ENCODE results near the gene TAS2R43. TPM values are rescaled to one million over a fixed set of nuclear protein-coding genes. Genes with fewer than 3 reads are reported as not detected.
"Not testable (repeated sequence)": the region's sequence is repeated elsewhere in the genome, so short reads cannot be mapped to it uniquely, and the experiment has no call there.

TAS2R43 gene
- total RNA-seq, 2 experiments from 2014 or later: 2.3 to 3.1 TPM

DNA sequence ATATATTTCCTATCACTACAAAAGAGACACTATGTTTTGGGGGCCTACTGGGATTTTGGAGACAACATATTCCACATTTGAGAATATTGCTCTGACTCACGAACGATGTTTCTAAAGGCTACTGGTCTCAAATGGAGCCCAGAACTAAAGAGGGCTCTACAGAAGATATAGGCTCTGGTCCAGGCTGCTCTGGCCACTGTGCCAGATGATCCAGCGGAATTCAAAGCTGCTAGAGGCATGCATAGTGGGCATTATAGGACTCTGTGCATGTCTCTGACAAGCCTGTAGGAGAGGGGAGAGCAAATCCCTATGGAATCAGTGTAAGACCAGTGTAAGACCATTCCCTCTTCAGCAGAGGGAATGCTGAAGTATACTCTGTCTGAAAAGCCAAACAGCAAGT, 38.3 kb upstream of the TAS2R43 start:
- H3K9me3 ChIP-seq (ENCODE audit: control insufficient read depth in 1 of 2, insufficient read depth in 1 of 2, low read length in 2 of 2): peaks cover 0 to 5% of the 10 kb centered on the region in 2 experiments
- Mint-ChIP-seq H3K4me3 (no peak overlapping the region), H3K9me3 (peaks cover 2% of the 10 kb centered on the region), H3K27me3 (no peaks in the 10 kb centered on the region), H3K4me1 (ENCODE audit: low read depth) (peaks cover 29% of the 10 kb centered on the region), H3K27ac (no peak overlapping the region), H3K36me3 (ENCODE audit: low read depth) (peaks cover 67% of the 10 kb centered on the region)
- no peaks in the 10 kb centered on the region for H3K4me1 ChIP-seq (ENCODE audit: insufficient read depth, low read length)
- H3K36me3 ChIP-seq (ENCODE audit: insufficient read depth, low read length): peaks cover 6% of the 10 kb centered on the region
- CTCF ChIA-PET: no interaction called here
- intact Hi-C loops (cut with DNase I, micrococcal nuclease): no loop called here
- DNase-seq: no peak
- no peaks in the 10 kb centered on the region for H3K27me3 ChIP-seq (ENCODE audit: control insufficient read depth in 1 of 2, insufficient read depth in 2 of 2, low read length in 2 of 2)
- TF ChIP-seq, protein P1, sequence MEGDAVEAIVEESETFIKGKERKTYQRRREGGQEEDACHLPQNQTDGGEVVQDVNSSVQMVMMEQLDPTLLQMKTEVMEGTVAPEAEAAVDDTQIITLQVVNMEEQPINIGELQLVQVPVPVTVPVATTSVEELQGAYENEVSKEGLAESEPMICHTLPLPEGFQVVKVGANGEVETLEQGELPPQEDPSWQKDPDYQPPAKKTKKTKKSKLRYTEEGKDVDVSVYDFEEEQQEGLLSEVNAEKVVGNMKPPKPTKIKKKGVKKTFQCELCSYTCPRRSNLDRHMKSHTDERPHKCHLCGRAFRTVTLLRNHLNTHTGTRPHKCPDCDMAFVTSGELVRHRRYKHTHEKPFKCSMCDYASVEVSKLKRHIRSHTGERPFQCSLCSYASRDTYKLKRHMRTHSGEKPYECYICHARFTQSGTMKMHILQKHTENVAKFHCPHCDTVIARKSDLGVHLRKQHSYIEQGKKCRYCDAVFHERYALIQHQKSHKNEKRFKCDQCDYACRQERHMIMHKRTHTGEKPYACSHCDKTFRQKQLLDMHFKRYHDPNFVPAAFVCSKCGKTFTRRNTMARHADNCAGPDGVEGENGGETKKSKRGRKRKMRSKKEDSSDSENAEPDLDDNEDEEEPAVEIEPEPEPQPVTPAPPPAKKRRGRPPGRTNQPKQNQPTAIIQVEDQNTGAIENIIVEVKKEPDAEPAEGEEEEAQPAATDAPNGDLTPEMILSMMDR (IDR thresholded peaks at IDR 0.05): no peak
- ATAC-seq (ENCODE audit: poor library complexity): no peak
- no peak overlapping the region for H3K4me3 ChIP-seq (ENCODE audit: low read length)
- POLR2A ChIA-PET: no interaction called here
- H3K27ac ChIP-seq (ENCODE audit: low read depth in 1 of 2, low read length in 2 of 2): no peak overlapping the region

DNA sequence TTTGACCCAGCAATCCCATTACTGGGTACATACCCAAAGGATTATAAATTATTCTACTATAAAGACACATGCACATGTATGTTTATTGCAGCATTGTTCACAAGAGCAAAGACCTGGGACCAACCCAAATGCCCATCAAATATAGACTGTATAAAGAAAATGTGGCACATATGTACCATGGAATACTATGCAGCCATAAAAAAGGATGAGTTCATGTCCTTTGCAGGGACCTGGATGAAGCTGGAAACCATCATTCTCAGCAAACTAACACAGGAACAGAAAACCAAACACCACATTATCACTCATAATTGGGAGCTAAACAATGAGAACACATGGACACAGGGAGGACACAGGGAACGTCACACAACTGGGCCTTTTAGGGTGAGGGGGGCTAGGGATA, 22.0 kb upstream of the TAS2R43 start:
- H3K9me3 ChIP-seq (ENCODE audit: control insufficient read depth in 1 of 2, insufficient read depth in 1 of 2, low read length in 2 of 2): peaks cover 4 to 13% of the 10 kb centered on the region in 2 experiments
- H3K27ac Mint-ChIP-seq; H3K36me3 ChIP-seq (ENCODE audit: insufficient read depth, low read length); H3K27me3 ChIP-seq (ENCODE audit: control insufficient read depth in 1 of 2, insufficient read depth in 2 of 2, low read length in 2 of 2); H3K27ac ChIP-seq (ENCODE audit: low read depth in 1 of 2, low read length in 2 of 2); H3K4me1 ChIP-seq (ENCODE audit: insufficient read depth, low read length); H3K27me3 Mint-ChIP-seq; CTCF ChIA-PET; H3K4me3 Mint-ChIP-seq; H3K4me3 ChIP-seq (ENCODE audit: low read length); ATAC-seq (ENCODE audit: poor library complexity); DNase-seq; intact Hi-C loops (cut with DNase I, micrococcal nuclease): not testable (repeated sequence)
- POLR2A ChIA-PET: interaction anchor here (0.6 kb wide), 1 partner anchor 1648 kb away, joined by 4 read pairs; no protein-coding TSS in a partner anchor
- H3K36me3 Mint-ChIP-seq (ENCODE audit: low read depth): peaks cover 98% of the 10 kb centered on the region
- peaks cover 20% of the 10 kb centered on the region for H3K9me3 Mint-ChIP-seq
- H3K4me1 Mint-ChIP-seq (ENCODE audit: low read depth): peaks cover 70% of the 10 kb centered on the region

DNA sequence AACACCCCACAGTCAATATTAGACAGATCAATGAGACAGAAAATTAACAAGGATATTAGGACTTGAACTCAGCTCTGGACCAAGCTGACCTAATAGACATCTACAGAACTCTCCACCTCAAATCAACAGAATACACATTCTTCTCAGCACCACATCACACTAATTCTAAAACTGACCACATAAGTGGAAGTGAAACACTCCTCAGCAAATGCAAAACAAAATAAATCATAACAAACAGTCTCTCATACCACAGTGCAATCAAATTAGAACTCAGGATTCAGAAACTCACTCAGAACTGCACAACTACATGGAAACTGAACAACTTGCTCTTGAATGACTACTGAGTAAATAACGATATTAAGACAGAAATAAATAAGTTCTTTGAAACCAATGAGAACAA, 19.1 kb upstream of the TAS2R43 start:
- intact Hi-C loops (cut with DNase I, micrococcal nuclease); DNase-seq; H3K4me3 ChIP-seq (ENCODE audit: low read length); H3K27ac Mint-ChIP-seq; ATAC-seq (ENCODE audit: poor library complexity); H3K27me3 Mint-ChIP-seq; H3K4me3 Mint-ChIP-seq; H3K4me1 ChIP-seq (ENCODE audit: insufficient read depth, low read length); H3K27ac ChIP-seq (ENCODE audit: low read depth in 1 of 2, low read length in 2 of 2); H3K27me3 ChIP-seq (ENCODE audit: control insufficient read depth in 1 of 2, insufficient read depth in 2 of 2, low read length in 2 of 2); POLR2A ChIA-PET; H3K36me3 ChIP-seq (ENCODE audit: insufficient read depth, low read length): not testable (repeated sequence)
- Mint-ChIP-seq H3K9me3 (peaks cover 14% of the 10 kb centered on the region), H3K36me3 (ENCODE audit: low read depth) (peaks cover 99% of the 10 kb centered on the region), H3K4me1 (ENCODE audit: low read depth) (peaks cover 66% of the 10 kb centered on the region)
- CTCF ChIA-PET: interaction anchor here (1.3 kb wide), 1 partner anchor 26 kb away, joined by 3 read pairs; no protein-coding TSS in a partner anchor
- H3K9me3 ChIP-seq (ENCODE audit: control insufficient read depth in 1 of 2, insufficient read depth in 1 of 2, low read length in 2 of 2): peaks cover 5 to 13% of the 10 kb centered on the region in 2 experiments

DNA sequence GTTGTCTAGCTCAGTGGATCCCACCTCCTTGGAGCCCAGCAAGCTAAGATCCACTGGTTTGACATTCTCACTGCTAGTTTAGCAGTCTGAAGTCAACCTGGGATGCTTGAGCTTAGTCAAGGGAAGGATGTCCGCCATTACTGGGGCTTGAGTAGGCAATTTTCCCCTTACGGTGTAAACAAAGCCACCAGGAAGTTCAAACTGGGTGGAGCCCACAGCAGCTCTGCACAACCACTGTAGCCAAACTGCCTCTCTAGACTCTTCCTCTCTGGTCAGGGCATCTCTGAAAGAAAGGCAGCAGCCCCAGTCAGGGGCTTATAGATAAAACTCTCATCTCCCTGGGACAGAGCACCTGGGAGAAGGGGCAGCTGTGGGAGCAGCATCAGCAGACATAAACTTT, 16.7 kb upstream of the TAS2R43 start:
- H3K36me3 ChIP-seq (ENCODE audit: insufficient read depth, low read length): no peaks in the 10 kb centered on the region
- TF ChIP-seq, protein P1 (IDR thresholded peaks at IDR 0.05): no peak
- ATAC-seq (ENCODE audit: poor library complexity) (no peak), DNase-seq (peak in 1 of 14 experiments; percentile 14)
- CTCF ChIA-PET: no interaction called here
- peaks cover 5 to 9% of the 10 kb centered on the region in 2 experiments for H3K9me3 ChIP-seq (ENCODE audit: control insufficient read depth in 1 of 2, insufficient read depth in 1 of 2, low read length in 2 of 2)
- Mint-ChIP-seq H3K4me1 (ENCODE audit: low read depth) (peaks cover 58% of the 10 kb centered on the region), H3K27me3 (no peaks in the 10 kb centered on the region), H3K36me3 (ENCODE audit: low read depth) (peaks cover 95% of the 10 kb centered on the region), H3K4me3 (no peak overlapping the region), H3K27ac (peak overlapping the region; percentile 42), H3K9me3 (peaks cover 16% of the 10 kb centered on the region)
- intact Hi-C loops (cut with DNase I, micrococcal nuclease): no loop called here
- POLR2A ChIA-PET: interaction anchor here (0.9 kb wide), 1 partner anchor 62 kb away, joined by 7 read pairs; the partner anchor contains the start of gene SMIM10L1
- H3K27ac ChIP-seq (ENCODE audit: low read depth in 1 of 2, low read length in 2 of 2): no peak overlapping the region
- peaks cover 9% of the 10 kb centered on the region for H3K4me1 ChIP-seq (ENCODE audit: insufficient read depth, low read length)
- H3K27me3 ChIP-seq (ENCODE audit: control insufficient read depth in 1 of 2, insufficient read depth in 2 of 2, low read length in 2 of 2): no peaks in the 10 kb centered on the region
- no peak overlapping the region for H3K4me3 ChIP-seq (ENCODE audit: low read length)
